Measurements from ENCODE around the gene ACACA. TPM values are rescaled to one million over a fixed set of nuclear protein-coding genes. Genes with fewer than 3 reads are reported as not detected.
A peak's percentile ranks its signal among the peaks of the same experiment; 100 is the strongest.

Gene ACACA
- total and polyA plus RNA-seq, 9 of the 15 experiments (the other 6 are each of a cell fraction or from before 2014, with no cell fraction given), result 35.9 to 135 (median 88.4) TPM

DNA sequence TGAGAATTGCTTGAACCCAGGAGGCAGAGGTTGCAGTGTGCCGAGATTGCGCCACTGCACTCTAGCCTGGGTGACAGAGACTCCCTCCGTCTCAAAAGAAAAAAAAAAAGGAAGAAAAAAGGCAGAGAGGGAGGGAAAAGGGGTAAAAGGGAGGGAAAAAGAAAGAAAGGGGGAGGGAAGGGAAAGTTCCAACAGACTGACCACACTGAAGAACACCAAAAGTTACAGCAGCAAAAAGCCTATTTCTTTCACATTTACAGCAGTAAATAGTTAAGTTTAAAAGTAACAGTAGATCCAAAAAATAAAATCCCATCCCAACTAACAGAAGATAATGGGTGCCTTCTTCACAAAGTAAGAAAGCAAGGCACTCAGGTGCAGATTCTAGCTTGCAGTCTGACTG lies 67.8 kb downstream of the ACACA start (continued):
- no peak for TF ChIP-seq RBM34 (IDR thresholded peaks at IDR 0.05; ENCODE audit: borderline replicate concordance, insufficient read depth, low read length)
- no peak for TF ChIP-seq POLR3G (IDR thresholded peaks at IDR 0.05; ENCODE audit: extremely low read depth, insufficient read length, insufficient replicate concordance)
- no peak for TF ChIP-seq DACH1 (IDR thresholded peaks at IDR 0.05; ENCODE audit: partially characterized antibody)
- TF ChIP-seq, protein P1, sequence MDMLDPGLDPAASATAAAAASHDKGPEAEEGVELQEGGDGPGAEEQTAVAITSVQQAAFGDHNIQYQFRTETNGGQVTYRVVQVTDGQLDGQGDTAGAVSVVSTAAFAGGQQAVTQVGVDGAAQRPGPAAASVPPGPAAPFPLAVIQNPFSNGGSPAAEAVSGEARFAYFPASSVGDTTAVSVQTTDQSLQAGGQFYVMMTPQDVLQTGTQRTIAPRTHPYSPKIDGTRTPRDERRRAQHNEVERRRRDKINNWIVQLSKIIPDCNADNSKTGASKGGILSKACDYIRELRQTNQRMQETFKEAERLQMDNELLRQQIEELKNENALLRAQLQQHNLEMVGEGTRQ (CRISPR knock-in tag; IDR thresholded peaks at IDR 0.05), result no peak
- TF ChIP-seq FIP1L1 (IDR thresholded peaks at IDR 0.05; ENCODE audit: low read depth, low read length, poor library complexity, severe bottlenecking), result no peak
- TF ChIP-seq, protein P2, sequence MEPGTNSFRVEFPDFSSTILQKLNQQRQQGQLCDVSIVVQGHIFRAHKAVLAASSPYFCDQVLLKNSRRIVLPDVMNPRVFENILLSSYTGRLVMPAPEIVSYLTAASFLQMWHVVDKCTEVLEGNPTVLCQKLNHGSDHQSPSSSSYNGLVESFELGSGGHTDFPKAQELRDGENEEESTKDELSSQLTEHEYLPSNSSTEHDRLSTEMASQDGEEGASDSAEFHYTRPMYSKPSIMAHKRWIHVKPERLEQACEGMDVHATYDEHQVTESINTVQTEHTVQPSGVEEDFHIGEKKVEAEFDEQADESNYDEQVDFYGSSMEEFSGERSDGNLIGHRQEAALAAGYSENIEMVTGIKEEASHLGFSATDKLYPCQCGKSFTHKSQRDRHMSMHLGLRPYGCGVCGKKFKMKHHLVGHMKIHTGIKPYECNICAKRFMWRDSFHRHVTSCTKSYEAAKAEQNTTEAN (CRISPR knock-in tag; IDR thresholded peaks at IDR 0.05), result no peak

DNA sequence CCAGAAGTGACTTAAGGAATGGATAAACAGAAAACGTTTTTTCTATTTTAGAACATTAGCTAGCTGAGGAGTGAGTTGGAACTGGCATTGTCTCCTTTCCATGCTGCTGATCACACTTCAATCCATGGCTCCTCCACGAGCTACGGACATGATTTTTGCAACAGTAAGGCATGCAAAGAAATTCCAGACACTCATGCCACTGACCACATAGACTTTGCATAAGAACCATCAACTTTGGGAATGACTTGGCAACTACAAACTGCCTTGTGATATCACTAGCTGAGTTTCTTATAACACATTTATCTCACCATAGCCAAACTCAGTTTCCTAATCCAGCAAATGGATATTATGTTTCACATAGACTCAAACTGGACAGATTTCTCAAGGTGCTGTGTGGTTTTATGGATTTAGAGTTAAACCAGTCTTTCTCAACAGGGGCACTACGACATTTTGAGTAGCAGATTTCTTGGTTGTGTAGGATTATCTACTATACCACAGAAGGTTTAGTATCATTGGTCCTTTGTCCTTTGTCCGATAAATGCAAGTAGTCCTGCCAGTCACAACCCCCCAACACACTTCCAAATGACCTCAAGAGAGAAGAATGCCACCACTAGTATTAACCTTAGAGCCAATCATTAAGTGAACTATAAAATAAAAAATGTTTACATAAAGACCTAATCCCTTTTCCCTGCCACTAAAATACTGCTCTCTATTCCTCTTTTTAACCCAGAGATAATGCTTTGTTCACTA lies 79.1 kb downstream of the ACACA start:
- POLR2A ChIA-PET, result interaction anchor here (0.7 kb wide), 1 partner anchor 12 kb away, joined by 3 read pairs; no protein-coding TSS in a partner anchor
- Histone ChIP-seq H3K36me3 (ENCODE audit: control insufficient read depth, insufficient read depth, low read length) (peaks cover 77% of the 10 kb centered on the region), H2AFZ (ENCODE audit: low read depth, low read length) (no peak overlapping the region), H3K9me3 (replicated peaks; ENCODE audit: control insufficient read depth, insufficient read depth, low read depth, low read length) (no peaks in the 10 kb centered on the region), H3K4me1 (replicated peaks in 1 of 2; ENCODE audit: control insufficient read depth in 2 of 2, insufficient read depth in 2 of 2, low read length in 2 of 2) (no peaks in the 10 kb centered on the region), H3K9me1 (ENCODE audit: control insufficient read depth, insufficient read depth, low read length) (no peaks in the 10 kb centered on the region), H4K20me1 (replicated peaks; ENCODE audit: control insufficient read depth, insufficient read depth, low read length) (no peaks in the 10 kb centered on the region; the same call in 1 of the 2 replicates), H3K27ac (ENCODE audit: extremely low read depth, low read depth, low read length) (no peak overlapping the region), H3K4me2 (ENCODE audit: insufficient read depth, low read length) (no peak overlapping the region), H3K9ac (ENCODE audit: insufficient read depth in 1 of 2, low read depth in 2 of 2, low read length in 2 of 2) (no peak overlapping the region), H3K4me3 (no peak overlapping the region), H3K27me3 (ENCODE audit: control insufficient read depth in 2 of 2, insufficient read depth in 2 of 2, low read length in 2 of 2) (no peaks in the 10 kb centered on the region), H3K79me2 (ENCODE audit: control insufficient read depth, insufficient read depth, low read length) (peaks cover 63% of the 10 kb centered on the region)
- DNase-seq (ENCODE audit: extremely low read depth in 1 of 4, low spot score in 3 of 4), result no peak
- intact Hi-C loops (cut with micrococcal nuclease), result no loop called here
- in situ Hi-C loops (cut with MboI), result no loop called here
- TF ChIP-seq NFE2 (IDR thresholded peaks at IDR 0.05; ENCODE audit: low read depth) (no peak), XRCC4 (IDR thresholded peaks at IDR 0.05; ENCODE audit: extremely low read depth, insufficient read depth, insufficient read length) (no peak), BRF1 (IDR thresholded peaks at IDR 0.05; ENCODE audit: borderline replicate concordance, extremely low read depth, insufficient read length) (no peak), BRD4 (IDR thresholded peaks at IDR 0.05) (no peak), HDAC8 (tag; IDR thresholded peaks at IDR 0.05) (no peak), ZNF263 (CRISPR knock-in tag; IDR thresholded peaks at IDR 0.05; ENCODE audit: borderline replicate concordance) (no peak), HCFC1 (IDR thresholded peaks at IDR 0.05; ENCODE audit: low read depth, low read length) (no peak), ATF7 (IDR thresholded peaks at IDR 0.05) (no peak), RUNX1 (IDR thresholded peaks at IDR 0.05; ENCODE audit: low read depth) (no peak)
- TF ChIP-seq, protein P3, sequence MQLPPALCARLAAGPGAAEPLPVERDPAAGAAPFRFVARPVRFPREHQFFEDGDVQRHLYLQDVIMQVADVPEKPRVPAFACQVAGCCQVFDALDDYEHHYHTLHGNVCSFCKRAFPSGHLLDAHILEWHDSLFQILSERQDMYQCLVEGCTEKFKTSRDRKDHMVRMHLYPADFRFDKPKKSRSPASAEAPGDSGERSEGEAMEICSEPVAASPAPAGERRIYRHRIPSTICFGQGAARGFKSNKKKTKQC (CRISPR knock-in tag; IDR thresholded peaks at IDR 0.05), result no peak
- WGBS (ENCODE audit: insufficient coverage, low coverage, missing lambda C conversion rate), result 76% methylated on average over 5 of the region's 5 CpGs
- no peak for ATAC-seq
- TSS peak; percentile 18 for BruUV-seq (replicated peaks)
- CTCF ChIA-PET (ENCODE audit: low intra/inter-chr PET ratio), result no interaction called here
- FAIRE-seq, result no peak

Measured in K562 (cell line).